NCI-H128 (cell line): ENCODE data around the gene TUSC2.

ENCODE experiments used
- DNase-seq: peaks from one replicate; lab custom pipeline; 2025; ENCODE audit not compliant: unreplicated experiment; lab: John Stamatoyannopoulos, UW

Gene TUSC2

DNA sequence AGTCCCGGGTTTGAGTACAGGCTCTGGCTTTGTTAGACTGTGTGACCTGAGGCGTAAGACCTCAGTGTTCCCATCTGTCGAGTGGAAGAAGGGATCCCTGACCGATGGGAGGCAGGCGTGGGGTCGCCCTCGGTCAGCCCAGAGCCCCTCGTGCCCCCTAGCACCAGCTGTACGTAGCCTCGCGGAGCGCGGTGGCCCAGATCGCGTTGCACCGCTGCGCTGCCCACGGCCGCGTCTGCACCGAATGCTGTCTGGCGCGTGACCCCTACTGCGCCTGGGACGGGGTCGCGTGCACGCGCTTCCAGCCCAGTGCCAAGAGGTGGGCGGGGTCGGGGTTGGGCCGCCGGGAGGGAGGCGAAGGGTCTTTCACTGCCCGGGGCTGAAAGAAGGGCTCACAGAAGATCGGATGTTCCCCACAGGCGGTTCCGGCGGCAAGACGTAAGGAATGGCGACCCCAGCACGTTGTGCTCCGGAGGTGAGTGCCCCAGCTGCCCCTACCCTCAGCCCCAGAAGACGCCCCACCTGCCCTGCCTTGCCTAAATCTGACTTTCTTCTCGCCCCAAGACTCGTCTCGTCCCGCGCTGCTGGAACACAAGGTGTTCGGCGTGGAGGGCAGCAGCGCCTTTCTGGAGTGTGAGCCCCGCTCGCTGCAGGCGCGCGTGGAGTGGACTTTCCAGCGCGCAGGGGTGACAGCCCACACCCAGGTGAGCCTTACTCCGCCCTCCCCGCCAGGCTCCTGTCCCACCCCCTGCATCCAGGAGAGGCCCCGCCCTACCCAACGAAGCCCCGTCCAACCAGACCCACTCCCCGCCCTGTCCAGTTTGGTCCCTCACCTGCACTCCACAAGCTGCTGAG is 52.7 kb downstream of the TUSC2 start:
- no peak for DNase-seq
